HFF-Myc (cell line): ENCODE measurements around the gene COX5A.
A peak's percentile ranks its signal among the peaks of the same experiment; 100 is the strongest.

ENCODE experiments used
- DNase-seq: peaks from one replicate; pipeline ENCODE4 v3.0.0-alpha.2; 2011; ENCODE audit warnings: low read depth; ENCODE audit errors: extremely low read depth
- H3K4me3 ChIP-seq: replicated peaks from 2 replicates; pipeline ENCODE4 v1.5.1; 2011; ENCODE audit warnings: low read depth, mild to moderate bottlenecking, control low read depth, low read length
- TF ChIP-seq, protein P1 (sequence below): IDR thresholded peaks from 2 replicates; pipeline ENCODE4 v1.5.1; 2012; ENCODE audit warnings: mild to moderate bottlenecking, low read depth, low read length, control low read depth; ENCODE audit errors: missing control alignments

Gene COX5A

DNA sequence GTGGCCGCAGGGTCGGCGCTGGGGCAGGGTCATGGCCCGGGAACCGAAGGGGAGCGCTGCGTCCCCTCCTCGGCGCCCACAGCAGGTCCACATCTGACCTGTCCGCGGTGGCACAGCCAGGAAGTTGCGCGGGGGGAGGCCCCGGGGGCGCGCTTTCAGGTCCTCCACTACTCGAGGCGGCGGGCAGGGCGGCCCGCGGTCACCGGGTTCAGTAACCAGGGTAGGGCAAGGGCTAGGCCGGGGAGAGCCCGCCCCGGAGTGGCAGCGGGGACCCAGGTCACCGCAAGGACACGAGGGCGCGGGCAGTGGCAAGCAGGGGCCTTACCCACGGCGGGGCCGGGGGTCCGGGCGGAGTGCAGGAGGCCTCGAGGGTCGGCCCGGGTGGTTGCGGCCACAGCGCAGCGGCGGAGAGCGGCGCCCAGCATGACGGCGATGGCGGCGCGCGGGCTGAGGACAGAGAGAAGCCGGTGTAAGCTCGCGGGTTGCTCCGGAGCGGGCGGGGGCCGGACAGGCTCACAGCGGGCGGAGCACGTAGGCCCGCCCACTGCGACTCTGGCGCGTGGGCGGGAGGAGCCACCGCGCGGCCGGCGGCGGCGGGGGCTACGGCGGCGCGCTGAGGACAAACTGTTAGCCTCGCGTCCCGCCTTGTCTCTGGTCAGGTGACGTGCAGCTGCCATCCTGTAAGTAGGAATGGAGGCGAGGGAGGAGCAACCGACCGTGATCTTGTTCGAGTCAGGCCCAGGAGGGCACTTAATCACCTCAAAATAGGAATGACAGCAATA, at the start of gene COX5A:
Gene COX5A, minus strand, starts transcription at position 484 of the 782 bp plus-strand sequence. Its CDS starts 59 bp downstream, at position 425.
- H3K4me3 ChIP-seq = peak within 1 kb of the TSS; percentile 95
- peak; percentile 77 for DNase-seq
- TF ChIP-seq, protein P1, sequence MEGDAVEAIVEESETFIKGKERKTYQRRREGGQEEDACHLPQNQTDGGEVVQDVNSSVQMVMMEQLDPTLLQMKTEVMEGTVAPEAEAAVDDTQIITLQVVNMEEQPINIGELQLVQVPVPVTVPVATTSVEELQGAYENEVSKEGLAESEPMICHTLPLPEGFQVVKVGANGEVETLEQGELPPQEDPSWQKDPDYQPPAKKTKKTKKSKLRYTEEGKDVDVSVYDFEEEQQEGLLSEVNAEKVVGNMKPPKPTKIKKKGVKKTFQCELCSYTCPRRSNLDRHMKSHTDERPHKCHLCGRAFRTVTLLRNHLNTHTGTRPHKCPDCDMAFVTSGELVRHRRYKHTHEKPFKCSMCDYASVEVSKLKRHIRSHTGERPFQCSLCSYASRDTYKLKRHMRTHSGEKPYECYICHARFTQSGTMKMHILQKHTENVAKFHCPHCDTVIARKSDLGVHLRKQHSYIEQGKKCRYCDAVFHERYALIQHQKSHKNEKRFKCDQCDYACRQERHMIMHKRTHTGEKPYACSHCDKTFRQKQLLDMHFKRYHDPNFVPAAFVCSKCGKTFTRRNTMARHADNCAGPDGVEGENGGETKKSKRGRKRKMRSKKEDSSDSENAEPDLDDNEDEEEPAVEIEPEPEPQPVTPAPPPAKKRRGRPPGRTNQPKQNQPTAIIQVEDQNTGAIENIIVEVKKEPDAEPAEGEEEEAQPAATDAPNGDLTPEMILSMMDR = no peak

- no peak overlapping the region for H3K4me3 ChIP-seq
- DNase-seq = no peak
These were observed 45.9 kb upstream of the COX5A start for GRCh38 chr15:74983725-74984231.

GRCh38 chr15:74982183-74982582, 44.3 kb upstream of the COX5A start:
- no peak overlapping the region for H3K4me3 ChIP-seq
- TF ChIP-seq, protein P1 = no peak
- no peak for DNase-seq

More at GRCh38 chr15:74983725-74984231, 45.9 kb upstream of the COX5A start:
- TF ChIP-seq, protein P1 = no peak

- no peak overlapping the region for H3K4me3 ChIP-seq
- TF ChIP-seq, protein P1 = no peak
- DNase-seq = no peak
These were observed 40.6 kb upstream of the COX5A start for GRCh38 chr15:74978503-74978902.

DNA sequence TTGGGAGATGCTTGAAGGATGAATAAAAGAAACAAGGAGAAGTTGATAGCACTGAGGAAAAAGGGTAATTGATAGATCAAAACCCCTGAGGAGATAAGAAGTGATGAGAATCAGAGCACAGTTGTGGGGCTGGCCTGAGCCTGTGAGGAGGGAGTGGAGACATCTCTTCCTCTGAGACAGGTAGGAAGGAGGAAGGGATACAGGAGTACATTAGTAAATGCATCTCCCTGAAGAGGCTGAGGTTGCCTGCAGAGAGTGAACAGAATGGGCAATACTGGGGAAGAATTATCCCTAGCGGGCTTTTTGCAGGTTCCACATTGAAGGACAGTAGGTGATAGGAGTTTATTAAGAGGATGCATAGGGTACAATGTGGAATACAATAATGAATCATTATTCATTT, 40.2 kb upstream of the COX5A start:
- TF ChIP-seq, protein P1 = no peak
- H3K4me3 ChIP-seq = no peak overlapping the region
- no peak for DNase-seq

DNA sequence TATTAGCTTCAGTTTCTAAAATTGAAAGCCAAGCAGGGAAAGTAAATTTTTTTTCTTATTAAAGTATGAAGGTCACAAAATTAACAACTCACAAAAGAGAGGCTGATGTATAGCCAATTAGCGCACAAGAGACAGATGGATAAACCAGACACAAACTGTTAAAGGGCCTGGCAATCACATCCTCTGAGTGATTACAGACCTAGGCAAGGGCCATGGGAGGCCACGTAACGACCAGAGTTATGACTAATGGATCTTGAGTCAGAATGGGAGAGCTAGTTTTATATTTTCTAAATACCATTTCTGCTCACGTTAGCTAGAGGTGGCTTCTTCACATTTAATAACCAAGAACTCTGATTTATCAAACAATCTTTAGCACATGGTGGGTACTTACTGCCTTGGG, 39.7 kb upstream of the COX5A start:
- TF ChIP-seq, protein P1 = no peak
- no peak for DNase-seq
- no peak overlapping the region for H3K4me3 ChIP-seq
